HG03159 (cell line): ENCODE results near the gene IP6K1.

Experiments
- ATAC-seq: cut with Tn5 transposase; IDR thresholded peaks from one replicate; pipeline ENCODE4 v1.9.1; 2021; ENCODE audit warnings: mild to moderate bottlenecking, moderate library complexity; ENCODE audit not compliant: unreplicated experiment

The IP6K1 gene

DNA sequence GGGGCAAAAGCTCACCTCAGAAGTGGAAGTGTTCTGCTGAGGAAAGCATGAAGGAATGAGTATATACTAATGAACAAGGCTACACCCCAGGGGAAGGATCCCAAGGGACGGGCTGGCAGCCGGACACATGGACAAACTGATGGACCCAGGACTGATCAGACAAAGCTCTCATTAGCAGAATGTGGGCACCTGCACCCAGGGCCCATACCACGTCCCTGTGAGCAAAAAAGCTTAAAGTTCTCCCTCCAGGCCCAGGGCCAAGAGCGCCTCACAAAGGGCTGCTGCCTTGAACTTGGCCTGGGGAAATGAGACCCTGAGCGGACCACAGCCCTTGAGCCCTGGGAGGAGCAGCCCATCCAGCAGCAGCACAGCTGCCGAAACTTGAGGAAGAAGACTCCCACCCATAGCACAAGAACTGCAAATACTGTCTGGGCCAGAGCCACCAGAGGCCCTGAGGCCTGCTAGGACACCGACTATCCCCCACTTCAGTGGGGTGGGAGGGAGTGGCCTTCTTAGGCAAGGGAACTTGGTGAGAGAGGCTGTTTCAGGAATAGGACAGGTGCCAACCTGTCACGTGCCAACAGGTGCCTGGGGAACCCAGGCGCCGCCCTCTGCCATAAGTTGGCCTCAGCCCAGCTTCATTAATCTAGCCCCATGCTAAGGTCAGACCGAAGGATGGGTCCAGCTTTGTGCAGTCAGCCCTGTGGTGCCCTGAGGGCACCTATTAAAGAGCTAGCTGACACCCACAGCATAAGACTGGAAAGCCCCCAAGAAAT, 60.2 kb downstream of the IP6K1 start:
- ATAC-seq: no peak

- no peak for ATAC-seq
These were observed 61.8 kb downstream of the IP6K1 start for GRCh38 chr3:49724586-49724985.

DNA sequence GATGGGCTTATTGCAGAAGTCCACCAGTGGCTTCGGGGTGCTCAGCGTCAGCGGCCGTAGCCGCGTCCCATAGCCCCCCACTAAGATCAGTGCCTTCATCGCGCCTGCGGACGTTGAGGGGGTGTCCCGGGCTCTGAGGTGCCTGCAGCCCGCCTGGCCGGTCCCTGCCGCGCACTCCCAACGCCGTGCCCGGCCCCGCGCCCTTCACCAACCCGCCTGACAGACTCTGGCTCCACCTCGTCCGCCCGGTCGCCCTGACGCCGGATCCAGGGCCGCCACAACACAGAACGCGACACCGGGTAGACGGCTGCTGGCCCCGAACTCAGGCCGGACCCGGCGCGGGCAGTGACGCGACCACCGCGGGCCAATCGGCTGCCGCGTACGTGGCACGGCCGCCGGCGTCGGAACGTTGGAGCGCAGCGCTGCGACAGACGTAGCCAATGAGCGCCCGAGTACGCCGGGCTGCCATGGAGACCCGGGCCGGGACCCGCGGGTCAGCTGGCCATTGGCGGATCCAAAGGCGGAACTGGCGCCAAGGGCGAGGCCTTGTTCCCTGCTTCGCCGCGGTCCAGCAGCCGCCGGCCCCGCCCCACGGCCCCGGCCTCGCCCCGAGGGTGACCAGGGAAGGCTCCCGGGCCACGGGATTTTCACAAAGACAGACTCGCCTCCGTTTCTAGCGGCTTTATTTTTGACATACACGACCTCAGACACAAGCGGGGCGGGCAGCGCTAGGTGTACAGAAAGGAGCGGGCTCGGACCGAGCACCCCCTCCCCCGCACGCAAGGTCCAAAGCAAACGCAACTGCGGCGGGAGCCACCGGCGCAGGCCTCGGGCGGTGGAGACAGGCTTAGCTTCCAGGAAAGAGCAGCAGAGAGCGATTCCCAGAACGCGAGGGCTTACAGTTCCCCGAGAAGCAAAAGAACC, 62.5 kb downstream of the IP6K1 start, which contains the start of gene GMPPB:
Gene GMPPB (minus strand): TSS at position 324 of the 924 bp plus-strand sequence. CDS start 225 bp downstream, at position 99.
- ATAC-seq: peak; percentile 71

GRCh38 chr3:49723296-49723627, 63.1 kb downstream of the IP6K1 start:
- no peak for ATAC-seq

- no peak for ATAC-seq
These were observed 63.4 kb downstream of the IP6K1 start for GRCh38 chr3:49722896-49723295.

DNA sequence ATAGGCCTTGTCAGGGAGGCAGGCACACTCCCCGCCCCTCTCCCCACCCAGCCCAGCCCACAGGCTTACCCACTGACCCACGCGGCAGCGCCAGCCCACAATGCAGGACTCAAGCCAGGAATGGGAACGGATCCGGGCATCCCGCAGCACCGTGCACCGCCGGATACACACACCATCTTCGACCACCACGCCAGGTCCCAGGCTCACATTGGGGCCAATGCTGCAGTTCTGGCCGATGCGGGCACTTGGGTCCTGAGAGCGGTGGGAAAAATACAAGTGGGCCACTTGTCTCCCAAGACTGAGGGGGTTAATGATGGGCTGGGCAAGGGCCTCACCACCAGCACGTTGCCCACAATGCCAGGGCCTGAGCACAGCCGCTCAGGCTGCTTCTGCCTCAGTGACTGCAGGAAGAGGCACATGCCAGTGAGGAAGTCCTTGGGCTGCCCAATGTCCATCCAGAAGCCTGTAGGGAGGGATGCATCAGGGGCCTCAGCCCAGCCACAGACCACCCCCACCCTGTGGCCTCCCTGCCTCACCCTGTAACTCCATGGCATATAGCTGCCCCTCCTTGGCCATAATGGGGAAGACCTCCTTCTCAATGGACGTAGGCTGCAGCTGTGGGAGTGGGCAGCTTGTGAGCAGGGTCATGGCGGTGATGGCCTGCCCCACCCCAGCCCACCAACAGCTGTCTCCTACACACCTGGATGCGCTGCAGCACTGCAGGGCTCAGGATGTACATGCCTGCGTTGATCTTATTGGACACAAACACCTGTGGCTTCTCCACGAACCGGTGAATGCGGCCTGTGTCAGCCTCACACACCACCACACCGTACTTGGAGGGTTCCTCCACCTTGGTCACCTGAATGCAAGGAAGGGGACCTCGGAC, 64.2 kb downstream of the IP6K1 start:
- no peak for ATAC-seq

- ATAC-seq: no peak
These were observed 64.8 kb downstream of the IP6K1 start for GRCh38 chr3:49721596-49721895.

DNA sequence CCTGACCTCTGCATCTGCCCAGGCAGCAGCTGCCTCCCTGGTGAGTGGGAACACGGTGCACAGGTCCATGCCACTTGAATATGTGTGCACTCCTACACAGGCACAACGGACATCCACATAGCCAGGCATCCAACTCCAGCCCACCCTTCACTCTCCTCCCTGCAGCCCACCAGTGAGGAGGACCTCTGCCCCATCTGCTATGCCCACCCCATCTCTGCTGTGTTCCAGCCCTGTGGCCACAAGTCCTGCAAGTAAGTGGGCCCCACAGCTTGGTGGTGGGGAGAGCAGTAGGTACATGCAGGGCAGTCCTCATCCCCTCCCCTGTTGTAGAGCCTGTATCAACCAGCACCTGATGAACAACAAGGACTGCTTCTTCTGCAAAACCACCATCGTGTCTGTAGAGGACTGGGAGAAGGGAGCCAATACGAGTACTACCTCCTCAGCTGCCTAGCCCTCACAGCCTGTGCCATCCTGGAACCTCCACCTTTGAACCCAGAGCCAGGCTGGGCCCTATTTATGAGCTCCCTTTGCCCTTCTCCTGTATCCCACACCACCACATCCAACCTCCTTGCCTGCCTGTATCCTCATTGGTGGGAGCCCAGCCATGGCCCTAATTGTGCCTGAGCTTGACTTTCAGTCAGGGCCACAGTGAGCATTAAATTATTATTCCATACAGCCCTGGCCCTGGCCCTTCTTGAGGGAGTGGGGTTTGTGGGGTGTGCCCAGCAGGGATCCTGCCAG, 65.3 kb downstream of the IP6K1 start:
- ATAC-seq: no peak

- ATAC-seq: peak; percentile 59
These were observed 67.0 kb downstream of the IP6K1 start, which contains the start of gene AMIGO3 for GRCh38 chr3:49719214-49719884. Gene AMIGO3 (minus strand): TSS chr3:49719684. CDS start chr3:49719465, 219 bp downstream.

- no peak for ATAC-seq
These were observed 67.5 kb downstream of the IP6K1 start for GRCh38 chr3:49718858-49719213.

- ATAC-seq: no peak
These were observed 68.1 kb downstream of the IP6K1 start for GRCh38 chr3:49717959-49718857.

DNA sequence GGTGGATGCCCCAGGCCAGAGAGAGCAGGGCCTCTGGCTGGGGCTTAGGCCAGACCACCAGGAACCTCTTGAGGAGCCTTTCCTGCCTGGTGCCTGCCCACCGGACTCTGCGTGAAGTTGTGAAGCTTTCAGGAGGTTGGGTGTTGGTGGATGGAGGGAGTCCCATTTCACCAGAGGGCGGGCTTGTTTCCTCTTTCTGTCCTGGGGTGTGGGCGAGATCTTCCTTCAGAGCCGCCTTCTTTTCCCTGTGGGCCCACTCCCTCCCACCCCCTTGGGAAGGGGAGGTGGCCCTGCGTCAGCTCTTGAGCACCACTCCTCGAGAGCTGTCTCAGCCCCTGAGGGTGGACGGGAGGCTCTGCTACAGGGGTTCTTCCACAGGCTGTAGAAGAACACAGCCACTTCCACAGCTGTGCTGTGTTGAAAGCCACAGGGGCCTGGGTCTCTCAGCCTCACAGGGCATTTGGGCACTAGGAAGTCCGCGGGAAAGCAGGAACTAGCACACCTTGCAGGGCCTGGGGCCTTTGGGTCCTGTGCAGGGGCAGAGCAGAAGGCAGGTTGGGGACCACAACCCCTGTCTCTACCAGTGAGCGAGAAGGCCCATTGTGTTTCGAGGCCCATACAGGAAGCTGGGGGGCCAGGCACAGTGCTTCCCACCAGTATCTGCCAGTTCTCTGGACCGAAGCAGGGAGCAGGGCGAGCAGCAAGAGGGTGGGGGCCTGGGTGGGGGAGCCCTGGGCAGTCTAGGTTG, 69.0 kb downstream of the IP6K1 start:
- no peak for ATAC-seq

- ATAC-seq: no peak
These were observed 69.6 kb downstream of the IP6K1 start for GRCh38 chr3:49716691-49717210.

DNA sequence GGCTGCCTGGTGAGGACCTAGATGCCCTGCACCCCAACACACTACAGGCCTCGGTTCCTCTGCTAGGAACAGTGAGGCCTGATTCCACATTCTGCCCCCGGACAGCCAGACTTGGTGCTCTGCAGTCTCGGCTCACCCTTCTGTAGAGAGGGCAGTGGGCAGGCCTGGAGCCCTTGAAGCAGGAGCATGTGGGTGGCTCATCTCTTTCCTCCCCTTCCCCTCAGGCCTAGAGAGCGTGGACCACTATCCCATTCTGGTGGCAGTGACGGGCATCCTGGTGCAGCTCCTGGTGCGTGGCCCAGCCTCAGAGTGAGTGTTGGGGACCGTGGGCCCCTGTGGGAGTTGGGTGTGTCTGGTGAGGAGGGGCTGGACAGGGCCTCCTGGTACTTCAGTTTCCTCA, 70.2 kb downstream of the IP6K1 start:
- no peak for ATAC-seq

DNA sequence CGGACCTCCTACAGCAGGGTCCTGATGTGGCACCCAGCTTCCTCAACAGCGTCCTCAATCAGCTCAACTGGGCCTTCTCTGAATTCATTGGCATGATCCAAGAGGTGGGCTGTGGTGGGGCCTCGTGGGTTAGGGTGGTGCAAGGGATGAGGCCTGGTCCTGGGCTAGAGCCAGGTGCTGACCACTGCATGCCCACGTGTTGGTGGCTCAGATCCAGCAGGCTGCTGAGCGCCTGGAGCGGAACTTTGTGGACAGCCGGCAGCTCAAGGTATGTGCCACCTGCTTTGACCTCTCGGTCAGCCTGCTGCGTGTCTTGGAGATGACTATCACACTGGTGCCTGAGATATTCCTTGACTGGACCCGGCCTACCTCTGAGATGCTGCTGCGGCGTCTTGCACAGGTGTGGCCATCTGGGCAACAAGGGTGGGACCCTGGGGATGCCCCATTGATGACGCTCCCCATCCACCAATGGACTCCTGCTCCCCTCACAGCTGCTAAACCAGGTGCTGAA, 70.7 kb downstream of the IP6K1 start:
- ATAC-seq: no peak

DNA sequence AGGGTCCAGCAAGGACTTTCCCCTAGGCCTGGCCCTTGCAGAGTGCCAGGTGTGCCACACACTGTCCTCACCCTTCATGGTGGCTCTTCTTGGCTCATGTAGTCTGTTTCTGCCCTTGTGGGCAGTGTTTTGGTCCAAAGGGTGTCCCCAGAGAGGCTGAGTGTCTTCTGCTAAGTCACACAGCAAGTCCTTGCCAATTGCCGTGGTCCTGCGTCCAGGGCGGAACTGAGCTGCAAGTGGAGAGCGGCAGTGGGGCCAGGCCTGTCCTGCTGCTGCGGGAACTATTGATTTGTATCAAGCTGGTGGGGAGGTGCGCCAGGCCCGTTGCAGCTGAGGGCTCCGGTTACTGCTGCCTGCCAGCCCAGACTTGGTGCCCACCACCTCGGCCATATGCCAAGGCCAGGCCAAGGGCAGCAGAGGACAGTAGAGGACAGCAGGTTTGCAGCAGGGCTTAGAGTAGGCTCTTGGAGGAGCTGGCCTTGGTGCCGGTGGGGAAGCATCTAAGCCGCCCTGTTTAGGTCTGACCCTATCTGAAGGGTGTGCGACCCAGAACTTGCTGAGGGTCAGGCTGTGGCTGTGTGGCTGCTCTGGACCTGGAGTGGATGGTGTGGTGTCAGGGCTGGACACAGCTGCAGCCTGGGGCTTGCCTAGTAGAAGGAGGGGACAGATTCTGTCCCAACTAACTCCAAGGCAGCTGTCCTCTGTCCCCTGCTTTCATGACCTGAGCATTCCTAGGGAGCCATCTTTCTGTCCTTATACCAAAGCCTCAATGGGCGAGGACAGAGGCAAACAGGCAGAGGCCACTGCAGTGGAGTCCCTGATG, 71.4 kb downstream of the IP6K1 start:
- ATAC-seq: no peak
